Measurements from ENCODE around the gene METAP2.

DNA sequence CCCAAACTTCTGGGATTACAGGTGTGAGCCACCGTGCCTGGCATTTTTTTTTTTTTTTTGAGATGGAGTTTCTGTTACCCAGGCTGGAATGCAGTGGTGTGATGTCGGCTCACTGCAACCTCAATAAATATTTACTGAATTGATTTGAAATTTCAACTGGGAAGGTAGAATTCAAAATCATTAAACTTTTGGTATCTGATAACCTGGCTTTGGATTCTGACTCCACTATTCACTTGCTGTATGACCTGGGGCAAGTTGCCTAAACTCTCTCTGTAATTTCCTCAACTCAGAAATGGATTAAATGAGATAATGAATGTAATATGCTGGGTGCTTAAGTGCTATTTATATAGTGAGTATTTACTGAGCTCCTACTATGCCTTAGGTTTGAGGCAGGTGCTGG is 8.7 kb upstream of the METAP2 start:
- TF ChIP-seq, protein P1, sequence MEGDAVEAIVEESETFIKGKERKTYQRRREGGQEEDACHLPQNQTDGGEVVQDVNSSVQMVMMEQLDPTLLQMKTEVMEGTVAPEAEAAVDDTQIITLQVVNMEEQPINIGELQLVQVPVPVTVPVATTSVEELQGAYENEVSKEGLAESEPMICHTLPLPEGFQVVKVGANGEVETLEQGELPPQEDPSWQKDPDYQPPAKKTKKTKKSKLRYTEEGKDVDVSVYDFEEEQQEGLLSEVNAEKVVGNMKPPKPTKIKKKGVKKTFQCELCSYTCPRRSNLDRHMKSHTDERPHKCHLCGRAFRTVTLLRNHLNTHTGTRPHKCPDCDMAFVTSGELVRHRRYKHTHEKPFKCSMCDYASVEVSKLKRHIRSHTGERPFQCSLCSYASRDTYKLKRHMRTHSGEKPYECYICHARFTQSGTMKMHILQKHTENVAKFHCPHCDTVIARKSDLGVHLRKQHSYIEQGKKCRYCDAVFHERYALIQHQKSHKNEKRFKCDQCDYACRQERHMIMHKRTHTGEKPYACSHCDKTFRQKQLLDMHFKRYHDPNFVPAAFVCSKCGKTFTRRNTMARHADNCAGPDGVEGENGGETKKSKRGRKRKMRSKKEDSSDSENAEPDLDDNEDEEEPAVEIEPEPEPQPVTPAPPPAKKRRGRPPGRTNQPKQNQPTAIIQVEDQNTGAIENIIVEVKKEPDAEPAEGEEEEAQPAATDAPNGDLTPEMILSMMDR (IDR thresholded peaks at IDR 0.05; ENCODE audit: control extremely low read depth in 1 of 3, insufficient read depth in 1 of 3, low read depth in 1 of 3, low read length in 3 of 3) = no peak
- TF ChIP-seq EP300 (IDR thresholded peaks at IDR 0.05; ENCODE audit: borderline replicate concordance in 1 of 2, low read depth in 2 of 2, low read length in 2 of 2) = no peak

Measured in H1 (cell line).